ENCODE data around the gene GSN. TPM values are rescaled to one million over a fixed set of nuclear protein-coding genes. Genes with fewer than 3 reads are reported as not detected.
A peak's percentile ranks its signal among the peaks of the same experiment; 100 is the strongest.

Gene GSN
- total and polyA plus RNA-seq, 4 donors, result 133 to 468 (median 233) TPM

GRCh38 chr9:121240472-121241135, 27.4 kb upstream of the GSN start:
- ATAC-seq (ENCODE audit: insufficient read depth, low FRiP score) (no peak), DNase-seq (no peak)
- no peak overlapping the region for H3K9ac ChIP-seq (ENCODE audit: insufficient read depth in 1 of 2, low read length in 2 of 2)
- H3K4me1 ChIP-seq (ENCODE audit: control insufficient read depth in 5 of 5, insufficient read depth in 5 of 5, low read length in 5 of 5), result no peaks in the 10 kb centered on the region
- WGBS, 2 donors, result 83 to 87% methylated on average over 6 of the region's 6 CpGs
- no peak for TF ChIP-seq CTCF (IDR thresholded peaks at IDR 0.05; ENCODE audit: control extremely low read depth, extremely low read depth)
- no peaks in the 10 kb centered on the region for H3K9me3 ChIP-seq (ENCODE audit: control insufficient read depth in 4 of 4, insufficient read depth in 3 of 4, low read length in 3 of 4)
- no peaks in the 10 kb centered on the region for H3K27me3 ChIP-seq (ENCODE audit: control insufficient read depth in 3 of 3, insufficient read depth in 3 of 3, low read length in 2 of 3)
- H3K36me3 ChIP-seq (ENCODE audit: control insufficient read depth in 4 of 4, insufficient read depth in 4 of 4, low read length in 4 of 4), result peaks cover 0 to 1% (median 0%) of the 10 kb centered on the region in 4 donors
- H3K4me3 ChIP-seq, result no peak overlapping the region
- no peak overlapping the region for H3K27ac ChIP-seq (ENCODE audit: low read depth in 1 of 2, low read length in 1 of 2)

GRCh38 chr9:121242219-121242958, 25.6 kb upstream of the GSN start:
- H3K9ac ChIP-seq (ENCODE audit: insufficient read depth in 1 of 2, low read length in 2 of 2), result no peak overlapping the region
- TF ChIP-seq CTCF (IDR thresholded peaks at IDR 0.05; ENCODE audit: control extremely low read depth, extremely low read depth), result no peak
- DNase-seq (no peak), ATAC-seq (ENCODE audit: insufficient read depth, low FRiP score) (no peak)
- peaks cover 0 to 1% (median 0%) of the 10 kb centered on the region in 4 donors for H3K36me3 ChIP-seq (ENCODE audit: control insufficient read depth in 4 of 4, insufficient read depth in 4 of 4, low read length in 4 of 4)
- no peaks in the 10 kb centered on the region for H3K9me3 ChIP-seq (ENCODE audit: control insufficient read depth in 4 of 4, insufficient read depth in 3 of 4, low read length in 3 of 4)
- no peaks in the 10 kb centered on the region for H3K27me3 ChIP-seq (ENCODE audit: control insufficient read depth in 3 of 3, insufficient read depth in 3 of 3, low read length in 2 of 3)
- WGBS, 2 donors, result 68 to 90% methylated on average over 5 of the region's 5 CpGs
- H3K4me3 ChIP-seq, result no peak overlapping the region
- no peak overlapping the region for H3K27ac ChIP-seq (ENCODE audit: low read depth in 1 of 2, low read length in 1 of 2)
- H3K4me1 ChIP-seq (ENCODE audit: control insufficient read depth in 5 of 5, insufficient read depth in 5 of 5, low read length in 5 of 5), result peaks cover 0 to 2% (median 0%) of the 10 kb centered on the region in 5 donors

- peak overlapping the region in 1 of 2 donors; percentile 27 for H3K27ac ChIP-seq (ENCODE audit: low read depth in 1 of 2, low read length in 1 of 2)
Measured at GRCh38 chr9:121242959-121243346, 25.0 kb upstream of the GSN start.

More at GRCh38 chr9:121242959-121243346, 25.0 kb upstream of the GSN start:
- no peak for TF ChIP-seq CTCF (IDR thresholded peaks at IDR 0.05; ENCODE audit: control extremely low read depth, extremely low read depth)
- 92 to 98% methylated on average over 4 of the region's 4 CpGs for WGBS, 2 donors
- H3K9ac ChIP-seq (ENCODE audit: insufficient read depth in 1 of 2, low read length in 2 of 2), result no peak overlapping the region
- no peak for DNase-seq
- H3K4me3 ChIP-seq, result no peak overlapping the region
- H3K9me3 ChIP-seq (ENCODE audit: control insufficient read depth in 4 of 4, insufficient read depth in 3 of 4, low read length in 3 of 4), result no peaks in the 10 kb centered on the region
- ATAC-seq (ENCODE audit: insufficient read depth, low FRiP score), result no peak
- H3K4me1 ChIP-seq (ENCODE audit: control insufficient read depth in 5 of 5, insufficient read depth in 5 of 5, low read length in 5 of 5), result peaks cover 0 to 2% (median 0%) of the 10 kb centered on the region in 5 donors
- H3K36me3 ChIP-seq (ENCODE audit: control insufficient read depth in 4 of 4, insufficient read depth in 4 of 4, low read length in 4 of 4), result peaks cover 0 to 1% (median 0%) of the 10 kb centered on the region in 4 donors
- H3K27me3 ChIP-seq (ENCODE audit: control insufficient read depth in 3 of 3, insufficient read depth in 3 of 3, low read length in 2 of 3), result no peaks in the 10 kb centered on the region
